Neutrophil (primary cell): ENCODE results near the gene ZC3H7A.
"Not testable (repeated sequence)": the region's sequence is repeated elsewhere in the genome, so short reads cannot be mapped to it uniquely, and the experiment has no call there.

Source experiments
- H3K27ac ChIP-seq: fragments of 200-600 bp; sonication (generic); 2 replicates; pipeline ENCODE4 v1.5.1; 2016; ENCODE audit warnings: mild to moderate bottlenecking, moderate library complexity
- H3K27me3 ChIP-seq: fragments of 200-600 bp; sonication (generic); 2 replicates; pipeline ENCODE4 v1.6.0; 2016; ENCODE audit warnings: mild to moderate bottlenecking
- H3K36me3 ChIP-seq: fragments of 200-600 bp; sonication (generic); 2 replicates; pipeline ENCODE4 v1.5.1; 2017
- H3K4me1 ChIP-seq, 2 experiments: fragments of 200-600 bp in 1 of 2; sonication (generic) in 1 of 2; 1 replicate in 1 of 2; 2 replicates in 1 of 2; pipeline versions ENCODE4 v1.5.1 to v1.6.1; 2013 to 2016; ENCODE audit warnings: low read depth in 1 of 2, low read length in 1 of 2, mild to moderate bottlenecking in 1 of 2, moderate library complexity in 1 of 2; ENCODE audit not compliant: control insufficient read depth in 1 of 2, insufficient read depth in 1 of 2
- H3K4me3 ChIP-seq, 2 experiments: fragments of 200-600 bp in 1 of 2; sonication (generic) in 1 of 2; 1 replicate in 1 of 2; 2 replicates in 1 of 2; pipeline ENCODE4 v1.5.1; 2013 to 2016; ENCODE audit warnings: low read depth in 1 of 2, low read length in 1 of 2, mild to moderate bottlenecking in 1 of 2, moderate library complexity in 1 of 2
- H3K9me3 ChIP-seq: fragments of 200-600 bp; sonication (generic); 2 replicates; pipeline ENCODE4 v1.5.1; 2016
- TF ChIP-seq, protein P1 (sequence below): fragments of 200-600 bp; sonication (generic); IDR thresholded peaks from 2 replicates; pipeline ENCODE4 v1.5.1; 2016; ENCODE audit warnings: antibody characterized with exemption

The ZC3H7A gene

DNA sequence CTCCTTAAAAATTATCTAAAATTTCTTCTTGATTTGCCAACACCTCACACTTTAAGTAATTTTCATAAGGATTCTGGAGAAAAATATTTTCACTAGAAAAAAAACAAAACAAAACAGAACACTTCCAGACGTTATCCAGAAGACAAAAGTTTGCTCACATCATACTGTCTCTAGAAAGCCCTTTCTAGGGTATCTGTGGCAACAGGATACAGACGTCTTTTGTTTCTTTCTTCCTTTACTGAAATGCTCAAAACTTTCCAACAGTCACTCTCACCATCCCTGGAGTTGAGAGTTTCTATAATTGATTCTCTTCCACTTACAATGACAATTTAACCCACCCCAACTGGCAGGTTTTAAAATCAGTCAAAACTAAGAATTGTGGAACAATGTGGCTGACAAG, 2.6 kb downstream of the ZC3H7A start:
- Histone ChIP-seq H3K9me3 (no peaks in the 10 kb centered on the region), H3K27me3 (no peaks in the 10 kb centered on the region), H3K4me3 (no peak overlapping the region), H3K27ac (peak overlapping the region; percentile 96), H3K4me1 (peaks cover 60 to 70% of the 10 kb centered on the region in 2 experiments), H3K36me3 (no peaks in the 10 kb centered on the region)
- TF ChIP-seq, protein P1, sequence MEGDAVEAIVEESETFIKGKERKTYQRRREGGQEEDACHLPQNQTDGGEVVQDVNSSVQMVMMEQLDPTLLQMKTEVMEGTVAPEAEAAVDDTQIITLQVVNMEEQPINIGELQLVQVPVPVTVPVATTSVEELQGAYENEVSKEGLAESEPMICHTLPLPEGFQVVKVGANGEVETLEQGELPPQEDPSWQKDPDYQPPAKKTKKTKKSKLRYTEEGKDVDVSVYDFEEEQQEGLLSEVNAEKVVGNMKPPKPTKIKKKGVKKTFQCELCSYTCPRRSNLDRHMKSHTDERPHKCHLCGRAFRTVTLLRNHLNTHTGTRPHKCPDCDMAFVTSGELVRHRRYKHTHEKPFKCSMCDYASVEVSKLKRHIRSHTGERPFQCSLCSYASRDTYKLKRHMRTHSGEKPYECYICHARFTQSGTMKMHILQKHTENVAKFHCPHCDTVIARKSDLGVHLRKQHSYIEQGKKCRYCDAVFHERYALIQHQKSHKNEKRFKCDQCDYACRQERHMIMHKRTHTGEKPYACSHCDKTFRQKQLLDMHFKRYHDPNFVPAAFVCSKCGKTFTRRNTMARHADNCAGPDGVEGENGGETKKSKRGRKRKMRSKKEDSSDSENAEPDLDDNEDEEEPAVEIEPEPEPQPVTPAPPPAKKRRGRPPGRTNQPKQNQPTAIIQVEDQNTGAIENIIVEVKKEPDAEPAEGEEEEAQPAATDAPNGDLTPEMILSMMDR: no peak

DNA sequence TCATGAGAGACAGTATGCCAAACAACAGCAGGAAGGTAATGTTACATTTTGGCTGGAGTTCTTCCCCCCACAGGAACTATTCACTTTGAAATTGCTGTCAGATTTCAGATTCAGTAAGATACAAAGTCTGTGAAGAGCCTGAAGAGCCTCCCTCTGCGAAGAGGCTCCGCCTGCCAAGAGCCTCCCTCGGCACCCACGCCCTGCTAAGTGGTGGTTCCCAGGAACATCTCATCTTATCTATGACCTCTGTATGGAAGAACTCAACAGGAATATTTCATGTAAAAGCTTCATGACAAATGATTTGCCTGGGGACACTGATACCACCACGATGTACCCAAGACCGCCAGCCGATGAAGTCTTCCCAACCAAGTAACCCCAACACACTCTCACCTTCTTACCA, 3.2 kb downstream of the ZC3H7A start:
- H3K4me3 ChIP-seq: no peak overlapping the region
- H3K36me3 ChIP-seq: no peaks in the 10 kb centered on the region
- H3K27me3 ChIP-seq: no peaks in the 10 kb centered on the region
- H3K27ac ChIP-seq: peak overlapping the region; percentile 96
- peaks cover 60 to 70% of the 10 kb centered on the region in 2 experiments for H3K4me1 ChIP-seq
- no peaks in the 10 kb centered on the region for H3K9me3 ChIP-seq
- TF ChIP-seq, protein P1: no peak

DNA sequence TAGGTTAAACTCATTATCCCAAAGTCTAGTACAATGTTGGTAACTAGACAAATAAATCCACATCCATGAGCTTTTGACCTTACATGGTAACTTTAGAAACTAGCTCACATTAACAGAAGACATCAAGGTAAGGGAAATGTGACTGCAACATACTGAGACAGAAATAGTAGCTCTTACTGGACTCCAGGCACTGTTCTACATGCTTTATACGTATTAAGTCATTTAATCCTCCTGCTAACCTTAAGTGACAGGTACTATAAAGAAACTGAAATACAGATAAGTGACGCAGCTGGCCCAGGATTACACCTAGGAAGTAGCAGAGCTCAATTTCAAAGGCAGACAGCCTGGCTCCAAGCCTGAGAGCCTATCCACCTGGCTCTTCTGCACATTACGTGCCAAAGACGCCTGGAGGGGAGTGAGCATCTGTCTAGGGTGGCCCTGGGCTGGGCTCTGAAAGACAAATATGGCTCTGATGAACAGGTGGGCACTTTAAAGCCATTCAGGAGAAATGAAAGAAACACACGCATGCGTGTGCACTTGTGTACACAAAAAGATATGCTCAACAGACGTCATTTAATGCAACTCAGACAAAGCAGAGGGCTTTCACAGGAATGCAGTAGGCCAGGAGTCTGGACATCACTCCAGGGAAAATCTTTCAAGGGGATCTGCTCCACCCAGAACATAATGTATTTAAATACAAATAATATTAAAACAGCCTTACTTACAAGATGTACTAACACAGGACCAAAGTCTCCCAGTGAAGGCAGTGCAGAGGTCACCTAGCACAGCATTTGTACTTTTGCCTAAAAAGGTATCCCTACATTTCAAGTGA, 4.4 kb downstream of the ZC3H7A start:
- no peak overlapping the region for H3K4me3 ChIP-seq
- no peaks in the 10 kb centered on the region for H3K36me3 ChIP-seq
- TF ChIP-seq, protein P1: no peak
- H3K9me3 ChIP-seq: no peaks in the 10 kb centered on the region
- no peak overlapping the region for H3K27ac ChIP-seq
- peaks cover 57 to 69% of the 10 kb centered on the region in 2 experiments for H3K4me1 ChIP-seq
- H3K27me3 ChIP-seq: no peaks in the 10 kb centered on the region

DNA sequence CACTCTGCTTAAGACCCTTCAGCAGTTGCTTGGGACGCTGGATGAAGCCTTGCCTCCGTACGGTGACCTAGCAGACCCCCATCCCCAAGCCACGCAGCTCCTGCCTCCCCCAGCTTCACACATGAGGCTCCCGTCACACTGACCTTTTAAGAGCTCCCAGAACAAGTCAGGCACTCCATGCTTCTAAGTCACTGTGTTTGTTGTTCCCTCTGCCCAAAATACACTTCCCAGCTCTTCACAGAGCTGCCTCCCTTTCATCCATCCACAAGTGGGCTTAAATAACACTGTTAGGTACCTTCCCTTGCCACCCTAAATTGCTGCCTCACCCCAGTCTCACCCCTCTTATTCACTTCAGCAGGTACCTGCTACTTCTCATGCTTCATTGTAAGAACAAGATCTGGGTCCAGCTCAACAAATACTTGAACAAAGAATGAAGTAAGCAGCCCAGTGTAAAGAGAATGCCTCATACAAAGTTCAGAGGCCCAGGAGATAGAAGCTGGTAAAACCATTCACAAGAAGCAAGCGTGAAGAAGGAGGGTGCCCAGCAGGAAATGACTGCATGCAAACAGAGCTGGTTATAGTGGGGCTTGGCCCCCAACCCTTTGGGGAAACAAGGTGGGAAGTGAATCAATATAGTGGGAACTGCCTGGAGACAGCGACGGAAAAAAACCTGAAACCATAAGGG, 5.8 kb downstream of the ZC3H7A start:
- no peaks in the 10 kb centered on the region for H3K36me3 ChIP-seq
- peak overlapping the region; percentile 41 for H3K27ac ChIP-seq
- no peak overlapping the region for H3K4me3 ChIP-seq
- TF ChIP-seq, protein P1: no peak
- H3K27me3 ChIP-seq: no peaks in the 10 kb centered on the region
- H3K9me3 ChIP-seq: no peaks in the 10 kb centered on the region
- H3K4me1 ChIP-seq: peaks cover 52 to 69% of the 10 kb centered on the region in 2 experiments

DNA sequence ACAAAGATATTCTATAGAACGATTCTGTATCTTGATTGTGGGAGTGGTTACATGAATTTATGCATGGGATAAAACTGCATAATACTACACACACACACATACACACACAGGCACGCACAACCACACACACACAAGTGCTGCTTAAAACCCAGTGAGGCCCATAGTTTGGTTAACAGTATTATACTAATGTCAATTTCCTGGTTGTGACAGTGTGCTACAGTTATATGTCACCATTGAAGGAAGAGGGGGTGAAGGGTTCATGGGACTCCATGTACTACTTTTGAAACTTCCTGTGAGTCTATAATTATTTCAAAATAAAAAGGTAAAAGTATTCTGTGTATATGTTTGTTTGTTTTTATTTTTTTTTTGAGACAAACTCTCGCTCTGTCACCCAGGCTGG, 8.1 kb downstream of the ZC3H7A start:
- H3K27me3 ChIP-seq: no peaks in the 10 kb centered on the region
- H3K27ac ChIP-seq: peak overlapping the region; percentile 66
- no peaks in the 10 kb centered on the region for H3K9me3 ChIP-seq
- H3K4me1 ChIP-seq: peaks cover 39 to 49% of the 10 kb centered on the region in 2 experiments
- H3K36me3 ChIP-seq: no peaks in the 10 kb centered on the region
- H3K4me3 ChIP-seq: no peak overlapping the region
- TF ChIP-seq, protein P1: no peak

DNA sequence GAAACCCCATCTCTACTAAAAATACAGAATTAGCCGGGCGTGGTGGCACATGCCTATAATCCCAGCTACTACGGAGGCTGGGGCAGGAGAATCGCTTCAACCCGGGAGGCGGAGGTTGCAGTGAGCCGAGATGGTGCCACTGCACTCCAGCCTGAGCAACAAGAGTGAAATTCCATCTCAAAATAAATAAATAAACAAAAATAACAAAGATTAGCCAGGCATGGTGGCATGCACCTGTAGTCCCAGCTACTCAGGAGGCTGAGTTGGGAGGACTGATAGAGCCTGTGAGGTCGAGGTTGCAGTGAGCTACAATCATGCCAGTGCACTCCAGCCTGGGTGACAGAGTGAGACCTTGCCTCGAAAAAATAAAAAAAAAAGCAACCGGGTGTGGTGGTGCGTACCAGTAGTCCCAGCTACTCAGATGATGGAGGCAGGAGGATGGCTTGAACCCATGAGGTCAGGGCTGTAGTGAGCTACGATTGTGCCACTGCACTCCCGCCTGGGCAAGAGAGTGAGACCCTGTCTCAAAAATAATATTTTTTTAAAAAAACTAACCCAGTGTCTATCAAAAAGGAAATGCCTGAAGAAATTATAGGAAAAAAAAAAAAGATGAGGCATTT, 12.0 kb downstream of the ZC3H7A start:
- not testable (repeated sequence) for H3K36me3 ChIP-seq, H3K27me3 ChIP-seq, H3K27ac ChIP-seq, H3K4me3 ChIP-seq, H3K9me3 ChIP-seq
- H3K4me1 ChIP-seq: peaks cover 23 to 34% of the 10 kb centered on the region in 2 experiments

DNA sequence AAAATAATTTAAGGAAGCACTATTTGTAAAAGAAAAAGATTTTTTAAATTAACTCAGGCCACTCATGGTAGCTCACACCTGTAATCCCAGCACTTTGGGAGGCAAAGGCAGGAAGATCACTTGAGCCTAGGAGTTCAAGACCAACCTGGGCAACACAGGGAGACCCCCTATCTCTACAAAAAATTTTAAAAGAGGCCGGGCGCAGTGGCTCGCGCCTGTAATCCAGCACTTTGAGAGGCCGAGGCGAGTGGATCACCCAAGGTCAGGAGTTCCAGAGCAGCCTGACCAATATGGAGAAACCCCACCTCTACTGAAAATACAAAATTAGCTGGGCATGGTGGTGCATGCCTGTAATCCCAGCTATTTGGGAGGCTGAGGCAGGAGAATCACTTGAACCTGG, 12.7 kb downstream of the ZC3H7A start:
- not testable (repeated sequence) for H3K27ac ChIP-seq, H3K9me3 ChIP-seq, H3K4me3 ChIP-seq, H3K36me3 ChIP-seq, H3K27me3 ChIP-seq
- peaks cover 16 to 31% of the 10 kb centered on the region in 2 experiments for H3K4me1 ChIP-seq
